ENCODE data around the gene FSTL5.

Gene FSTL5

GRCh38 chr4:161463436-161463835 lies 700.4 kb downstream of the FSTL5 start:
- Histone ChIP-seq H3K9me3 (replicated peaks in 1 of 2; ENCODE audit: control insufficient read depth in 2 of 2, insufficient read depth in 1 of 2, low read depth in 1 of 2, low read length in 2 of 2) (no peaks in the 10 kb centered on the region), H3K27ac (replicated peaks; ENCODE audit: low read length) (no peak overlapping the region), H2BK12ac (ENCODE audit: low read length) (no peak overlapping the region), H3K9ac (ENCODE audit: low read depth, low read length, poor library complexity) (no peak overlapping the region), H4K8ac (ENCODE audit: low read depth, low read length) (no peak overlapping the region), H2BK120ac (ENCODE audit: low read depth, low read length) (no peak overlapping the region), H3K4me3 (ENCODE audit: low read length in 2 of 2) (no peak overlapping the region), H2AFZ (ENCODE audit: low read length) (no peak overlapping the region), H4K91ac (ENCODE audit: low read depth, low read length, poor library complexity) (no peak overlapping the region), H3K14ac (ENCODE audit: low read length) (no peak overlapping the region), H2BK5ac (ENCODE audit: low read length) (no peak overlapping the region), H3K79me1 (ENCODE audit: low read depth, low read length) (no peaks in the 10 kb centered on the region), H2AK5ac (ENCODE audit: low read depth, low read length) (no peak overlapping the region), H3K36me3 (replicated peaks in 1 of 2; ENCODE audit: control insufficient read depth in 2 of 2, insufficient read depth in 2 of 2, low read length in 2 of 2) (no peaks in the 10 kb centered on the region), H2BK15ac (ENCODE audit: low read length) (no peak overlapping the region), H3K27me3 (ENCODE audit: control insufficient read depth in 3 of 3, insufficient read depth in 3 of 3, low read depth in 1 of 3, low read length in 3 of 3) (no peaks in the 10 kb centered on the region), H3K4me2 (ENCODE audit: insufficient read depth, low read length, poor library complexity, severe bottlenecking) (no peak overlapping the region), H3K4me1 (ENCODE audit: control insufficient read depth in 2 of 2, insufficient read depth in 1 of 2, low read depth in 1 of 2, low read length in 2 of 2) (no peaks in the 10 kb centered on the region), H3K18ac (ENCODE audit: low read length) (no peak overlapping the region), H3K4ac (ENCODE audit: low read length) (no peak overlapping the region), H3K23ac (ENCODE audit: low read depth, low read length, poor library complexity) (no peak overlapping the region)
- DNase-seq (ENCODE audit: low spot score) = no peak
- WGBS, 2 donors (ENCODE audit: extremely low coverage in 2 of 2, insufficient read length in 2 of 2, insufficient replicate concordance in 1 of 2) = no CpG with 5 or more reads among the region's 2 CpGs

GRCh38 chr4:161457906-161458305 lies 705.9 kb downstream of the FSTL5 start:
- Histone ChIP-seq H3K18ac (ENCODE audit: low read length) (no peak overlapping the region), H4K91ac (ENCODE audit: low read depth, low read length, poor library complexity) (no peak overlapping the region), H3K4ac (ENCODE audit: low read length) (no peak overlapping the region), H2AK5ac (ENCODE audit: low read depth, low read length) (no peak overlapping the region), H3K4me2 (ENCODE audit: insufficient read depth, low read length, poor library complexity, severe bottlenecking) (no peak overlapping the region), H3K36me3 (replicated peaks in 1 of 2; ENCODE audit: control insufficient read depth in 2 of 2, insufficient read depth in 2 of 2, low read length in 2 of 2) (no peaks in the 10 kb centered on the region), H3K27me3 (ENCODE audit: control insufficient read depth in 3 of 3, insufficient read depth in 3 of 3, low read depth in 1 of 3, low read length in 3 of 3) (no peaks in the 10 kb centered on the region), H2BK15ac (ENCODE audit: low read length) (no peak overlapping the region), H4K8ac (ENCODE audit: low read depth, low read length) (no peak overlapping the region), H3K23ac (ENCODE audit: low read depth, low read length, poor library complexity) (no peak overlapping the region), H3K4me3 (ENCODE audit: low read length in 2 of 2) (no peak overlapping the region), H2BK5ac (ENCODE audit: low read length) (no peak overlapping the region), H2BK12ac (ENCODE audit: low read length) (no peak overlapping the region), H3K27ac (replicated peaks; ENCODE audit: low read length) (no peak overlapping the region), H2BK120ac (ENCODE audit: low read depth, low read length) (no peak overlapping the region), H3K4me1 (ENCODE audit: control insufficient read depth in 2 of 2, insufficient read depth in 1 of 2, low read depth in 1 of 2, low read length in 2 of 2) (no peaks in the 10 kb centered on the region), H2AFZ (ENCODE audit: low read length) (no peak overlapping the region), H3K9ac (ENCODE audit: low read depth, low read length, poor library complexity) (no peak overlapping the region), H3K79me1 (ENCODE audit: low read depth, low read length) (no peaks in the 10 kb centered on the region), H3K9me3 (replicated peaks in 1 of 2; ENCODE audit: control insufficient read depth in 2 of 2, insufficient read depth in 1 of 2, low read depth in 1 of 2, low read length in 2 of 2) (no peaks in the 10 kb centered on the region), H3K14ac (ENCODE audit: low read length) (no peak overlapping the region)
- no CpG with 5 or more reads among the region's 3 CpGs for WGBS, 2 donors (ENCODE audit: extremely low coverage in 2 of 2, insufficient read length in 2 of 2, insufficient replicate concordance in 1 of 2)
- no peak for DNase-seq (ENCODE audit: low spot score)

GRCh38 chr4:161457311-161457710 lies 706.5 kb downstream of the FSTL5 start:
- Histone ChIP-seq H4K91ac (ENCODE audit: low read depth, low read length, poor library complexity) (no peak overlapping the region), H2AK5ac (ENCODE audit: low read depth, low read length) (no peak overlapping the region), H3K18ac (ENCODE audit: low read length) (no peak overlapping the region), H3K9ac (ENCODE audit: low read depth, low read length, poor library complexity) (no peak overlapping the region), H3K23ac (ENCODE audit: low read depth, low read length, poor library complexity) (no peak overlapping the region), H2BK12ac (ENCODE audit: low read length) (no peak overlapping the region), H3K4ac (ENCODE audit: low read length) (no peak overlapping the region), H2BK15ac (ENCODE audit: low read length) (no peak overlapping the region), H4K8ac (ENCODE audit: low read depth, low read length) (no peak overlapping the region), H3K4me1 (ENCODE audit: control insufficient read depth in 2 of 2, insufficient read depth in 1 of 2, low read depth in 1 of 2, low read length in 2 of 2) (no peaks in the 10 kb centered on the region), H3K4me3 (ENCODE audit: low read length in 2 of 2) (no peak overlapping the region), H3K9me3 (replicated peaks in 1 of 2; ENCODE audit: control insufficient read depth in 2 of 2, insufficient read depth in 1 of 2, low read depth in 1 of 2, low read length in 2 of 2) (no peaks in the 10 kb centered on the region), H3K27ac (replicated peaks; ENCODE audit: low read length) (no peak overlapping the region), H2BK120ac (ENCODE audit: low read depth, low read length) (no peak overlapping the region), H2BK5ac (ENCODE audit: low read length) (no peak overlapping the region), H3K4me2 (ENCODE audit: insufficient read depth, low read length, poor library complexity, severe bottlenecking) (no peak overlapping the region), H3K14ac (ENCODE audit: low read length) (no peak overlapping the region), H3K36me3 (replicated peaks in 1 of 2; ENCODE audit: control insufficient read depth in 2 of 2, insufficient read depth in 2 of 2, low read length in 2 of 2) (no peaks in the 10 kb centered on the region), H2AFZ (ENCODE audit: low read length) (no peak overlapping the region), H3K79me1 (ENCODE audit: low read depth, low read length) (no peaks in the 10 kb centered on the region), H3K27me3 (ENCODE audit: control insufficient read depth in 3 of 3, insufficient read depth in 3 of 3, low read depth in 1 of 3, low read length in 3 of 3) (no peaks in the 10 kb centered on the region)
- no peak for DNase-seq (ENCODE audit: low spot score)
- no CpG with 5 or more reads among the region's 1 CpG for WGBS, 2 donors (ENCODE audit: extremely low coverage in 2 of 2, insufficient read length in 2 of 2, insufficient replicate concordance in 1 of 2)

DNA sequence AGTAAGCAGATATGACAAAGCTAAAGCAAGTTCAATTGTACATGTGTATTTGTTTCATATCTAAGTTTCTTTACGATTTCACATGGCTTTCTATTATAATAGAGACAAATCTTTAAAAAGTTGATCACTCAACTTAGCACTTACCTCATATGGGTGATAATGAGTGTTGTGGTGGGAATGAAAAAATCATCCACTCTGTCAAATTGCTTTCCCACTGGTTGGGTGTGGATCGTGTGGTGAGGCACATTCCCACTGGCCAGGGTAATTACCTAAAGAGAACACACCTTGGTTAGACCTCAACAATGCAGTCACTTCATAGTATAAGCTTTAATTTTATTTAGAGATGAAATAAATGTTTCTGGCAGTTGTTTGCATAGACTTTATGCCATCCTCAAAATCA lies 708.9 kb downstream of the FSTL5 start:
- Histone ChIP-seq H3K27me3 (ENCODE audit: control insufficient read depth in 3 of 3, insufficient read depth in 3 of 3, low read depth in 1 of 3, low read length in 3 of 3) (no peaks in the 10 kb centered on the region), H3K9me3 (replicated peaks in 1 of 2; ENCODE audit: control insufficient read depth in 2 of 2, insufficient read depth in 1 of 2, low read depth in 1 of 2, low read length in 2 of 2) (no peaks in the 10 kb centered on the region), H4K8ac (ENCODE audit: low read depth, low read length) (no peak overlapping the region), H3K14ac (ENCODE audit: low read length) (no peak overlapping the region), H2AK5ac (ENCODE audit: low read depth, low read length) (no peak overlapping the region), H2BK120ac (ENCODE audit: low read depth, low read length) (no peak overlapping the region), H2BK12ac (ENCODE audit: low read length) (no peak overlapping the region), H2BK15ac (ENCODE audit: low read length) (no peak overlapping the region), H3K4ac (ENCODE audit: low read length) (no peak overlapping the region), H3K79me1 (ENCODE audit: low read depth, low read length) (no peaks in the 10 kb centered on the region), H3K23ac (ENCODE audit: low read depth, low read length, poor library complexity) (no peak overlapping the region), H3K4me1 (ENCODE audit: control insufficient read depth in 2 of 2, insufficient read depth in 1 of 2, low read depth in 1 of 2, low read length in 2 of 2) (no peaks in the 10 kb centered on the region), H3K4me3 (ENCODE audit: low read length in 2 of 2) (no peak overlapping the region), H3K27ac (replicated peaks; ENCODE audit: low read length) (no peak overlapping the region), H2AFZ (ENCODE audit: low read length) (no peak overlapping the region), H3K18ac (ENCODE audit: low read length) (no peak overlapping the region), H2BK5ac (ENCODE audit: low read length) (no peak overlapping the region), H3K4me2 (ENCODE audit: insufficient read depth, low read length, poor library complexity, severe bottlenecking) (no peak overlapping the region), H3K9ac (ENCODE audit: low read depth, low read length, poor library complexity) (no peak overlapping the region), H4K91ac (ENCODE audit: low read depth, low read length, poor library complexity) (no peak overlapping the region), H3K36me3 (replicated peaks in 1 of 2; ENCODE audit: control insufficient read depth in 2 of 2, insufficient read depth in 2 of 2, low read length in 2 of 2) (no peaks in the 10 kb centered on the region)
- DNase-seq (ENCODE audit: low spot score) = no peak
- WGBS, 2 donors (ENCODE audit: extremely low coverage in 2 of 2, insufficient read length in 2 of 2, insufficient replicate concordance in 1 of 2) = no CpG with 5 or more reads among the region's 2 CpGs

Measured in neuronal stem cell (in vitro differentiated cells).